Measurements from ENCODE around the gene MEX3A. TPM values are rescaled to one million over a fixed set of nuclear protein-coding genes. Genes with fewer than 3 reads are reported as not detected.

Gene MEX3A
- total RNA-seq, 1 experiment from 2014 or later, result 6.1 TPM

GRCh38 chr1:156051011-156051725, 31.1 kb downstream of the MEX3A start:
- peaks cover 33% of the 10 kb centered on the region for H3K79me2 ChIP-seq (ENCODE audit: insufficient read depth, low read length)
- ChIA-PET POLR2A (no interaction called here), CTCF (no interaction called here), RAD21 (ENCODE audit: low non-redundant PET in 1 of 2, low total read pairs in 2 of 2, uncharacterized antibody in 2 of 2, unreplicated experiment in 2 of 2) (no interaction called here)
- no TSS peak for BruUV-seq (replicated peaks)
- no peaks in the 10 kb centered on the region for H4K20me1 ChIP-seq (ENCODE audit: insufficient read depth)
- H3K36me3 ChIP-seq (ENCODE audit: control insufficient read depth in 1 of 2, insufficient read depth in 2 of 2, low read length in 2 of 2), result peaks cover 14 to 15% of the 10 kb centered on the region in 2 experiments; a peak in 3 of 4 replicates
- no peak overlapping the region for H3K9ac ChIP-seq (ENCODE audit: low read length)
- H3K9me3 ChIP-seq (ENCODE audit: control insufficient read depth in 1 of 2, insufficient read depth in 1 of 2, low read depth in 1 of 2, low read length in 2 of 2), result no peaks in the 10 kb centered on the region
- H3K27me3 ChIP-seq (ENCODE audit: insufficient read depth, low read length), result no peaks in the 10 kb centered on the region
- no peak overlapping the region for H3K4me2 ChIP-seq (ENCODE audit: low read length)
- peaks cover 6 to 19% of the 10 kb centered on the region in 2 experiments; a peak in 3 of 4 replicates for H3K4me1 ChIP-seq (ENCODE audit: control insufficient read depth in 1 of 2, insufficient read depth in 2 of 2, low read length in 2 of 2)
- no peak for DNase-seq (ENCODE audit: low read depth, low spot score)
- intact Hi-C loops (cut with micrococcal nuclease), result loop anchor here (5.0 kb wide), 1 partner anchor 109 kb away; the partner anchor contains the start of gene RXFP4
- TF ChIP-seq MAX (IDR thresholded peaks at IDR 0.05) (no peak), POLR2AphosphoS5 (IDR thresholded peaks at IDR 0.05; ENCODE audit: low read depth, low read length) (no peak), REST (IDR thresholded peaks at IDR 0.05; ENCODE audit: low read depth) (no peak), CBX3 (IDR thresholded peaks at IDR 0.05; ENCODE audit: low read depth) (no peak), ZBTB33 (IDR thresholded peaks at IDR 0.05; ENCODE audit: extremely low read depth, insufficient replicate concordance, low read length) (no peak), CTCF (IDR thresholded peaks at IDR 0.05 in 2 of 3, conservative IDR thresholded peaks at IDR 0.05 in 1 of 3; ENCODE audit: borderline replicate concordance in 1 of 3, insufficient read depth in 1 of 3, low read depth in 2 of 3, low read length in 2 of 3) (no peak), ATF3 (IDR thresholded peaks at IDR 0.05) (no peak), EZH2 (IDR thresholded peaks at IDR 0.05) (no peak), EZH2phosphoT487 (IDR thresholded peaks at IDR 0.05; ENCODE audit: borderline replicate concordance) (no peak), ELF1 (IDR thresholded peaks at IDR 0.05; ENCODE audit: borderline replicate concordance, low read depth) (no peak), JUND (IDR thresholded peaks at IDR 0.05) (no peak), SP1 (IDR thresholded peaks at IDR 0.05; ENCODE audit: low read depth) (no peak), SIN3A (IDR thresholded peaks at IDR 0.05; ENCODE audit: low read depth) (no peak), ZFX (IDR thresholded peaks at IDR 0.05) (no peak), SRF (IDR thresholded peaks at IDR 0.05; ENCODE audit: low read depth) (no peak), YY1 (IDR thresholded peaks at IDR 0.05; ENCODE audit: extremely low read depth, insufficient replicate concordance, low read depth, low read length) (no peak), POLR2A (IDR thresholded peaks at IDR 0.05; ENCODE audit: borderline replicate concordance, extremely low read depth, insufficient read depth, insufficient read length) (no peak), RAD21 (IDR thresholded peaks at IDR 0.05; ENCODE audit: low read depth) (no peak), EGR1 (IDR thresholded peaks at IDR 0.05; ENCODE audit: low read depth) (no peak), CEBPB (IDR thresholded peaks at IDR 0.05; ENCODE audit: low read depth) (no peak)
- no peak overlapping the region for H3K27ac ChIP-seq (ENCODE audit: low read depth, low read length)
- H3K9me2 ChIP-seq (ENCODE audit: insufficient read depth), result no peaks in the 10 kb centered on the region
- no peak overlapping the region for H2AFZ ChIP-seq (ENCODE audit: low read depth, low read length, poor library complexity, severe bottlenecking)
- ATAC-seq, result no peak
- H3K4me3 ChIP-seq (replicated peaks in 1 of 2; ENCODE audit: low read depth in 1 of 2, low read length in 2 of 2), result no peak overlapping the region
